GM15510 (cell line): ENCODE data around the gene TWIST1.

Source experiments
- POLR2A ChIP-seq: IDR thresholded peaks from 3 replicates; pipeline ENCODE4 v1.6.1; 2011; ENCODE audit warnings: borderline replicate concordance; ENCODE audit not compliant: insufficient read length; ENCODE audit errors: extremely low read depth

The TWIST1 gene

DNA sequence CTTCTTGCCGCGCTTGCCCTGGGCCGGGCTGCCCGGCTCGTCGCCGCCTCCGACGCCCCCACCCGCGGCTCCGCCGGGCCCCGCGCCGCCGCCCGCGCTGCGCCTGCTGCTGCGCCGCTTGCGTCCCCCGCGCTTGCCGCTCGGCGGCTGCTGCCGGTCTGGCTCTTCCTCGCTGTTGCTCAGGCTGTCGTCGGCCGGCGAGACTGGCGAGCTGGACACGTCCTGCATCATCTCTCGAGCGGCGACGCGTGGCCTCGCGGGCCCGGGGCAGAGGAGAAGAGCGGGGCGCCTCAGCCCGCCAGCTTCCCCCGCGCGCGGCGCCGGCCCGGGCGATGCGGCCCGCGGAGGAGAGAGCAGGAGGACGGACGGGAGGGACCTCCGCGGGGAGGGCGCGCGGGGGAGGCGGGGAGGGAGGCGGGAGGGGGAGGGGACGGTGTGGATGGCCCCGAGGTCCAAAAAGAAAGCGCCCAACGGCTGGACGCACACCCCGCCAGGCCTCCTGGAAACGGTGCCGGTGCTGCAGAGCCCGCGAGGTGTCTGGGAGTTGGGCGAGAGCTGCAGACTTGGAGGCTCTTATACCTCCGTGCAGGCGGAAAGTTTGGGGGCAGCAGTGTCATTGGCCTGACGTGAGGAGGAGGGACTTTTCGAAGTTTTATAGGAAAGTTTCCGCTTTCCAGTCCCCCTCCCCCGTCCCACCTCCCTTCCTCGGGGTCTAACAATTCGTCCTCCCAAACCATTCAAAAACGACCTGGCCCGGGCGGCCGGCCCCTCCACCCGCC lies at the start of gene TWIST1:
TSS of gene TWIST1 (minus strand) at position 546 of the 779 bp plus-strand sequence. CDS start at position 231, 315 bp downstream.
- no peak for TF ChIP-seq POLR2A

DNA sequence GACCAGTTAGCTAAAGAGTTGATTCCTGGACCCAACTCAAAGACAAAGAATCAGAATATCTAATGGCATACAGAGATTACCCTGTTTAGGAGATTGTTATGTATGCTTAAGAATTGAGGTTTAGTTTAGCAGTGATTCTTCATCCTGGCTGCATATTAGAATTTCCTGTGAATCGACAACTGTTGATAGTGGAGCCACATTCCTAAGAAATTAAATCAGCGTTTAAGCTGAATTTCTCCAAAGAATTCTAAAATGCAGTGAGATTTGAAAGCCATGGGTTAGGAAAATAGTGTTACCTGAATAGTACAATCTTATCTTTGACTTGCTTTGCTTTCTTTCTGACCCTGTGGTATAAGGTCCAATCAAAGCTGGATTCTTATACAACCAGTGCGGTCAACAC lies 44.2 kb upstream of the TWIST1 start:
- TF ChIP-seq POLR2A: no peak

DNA sequence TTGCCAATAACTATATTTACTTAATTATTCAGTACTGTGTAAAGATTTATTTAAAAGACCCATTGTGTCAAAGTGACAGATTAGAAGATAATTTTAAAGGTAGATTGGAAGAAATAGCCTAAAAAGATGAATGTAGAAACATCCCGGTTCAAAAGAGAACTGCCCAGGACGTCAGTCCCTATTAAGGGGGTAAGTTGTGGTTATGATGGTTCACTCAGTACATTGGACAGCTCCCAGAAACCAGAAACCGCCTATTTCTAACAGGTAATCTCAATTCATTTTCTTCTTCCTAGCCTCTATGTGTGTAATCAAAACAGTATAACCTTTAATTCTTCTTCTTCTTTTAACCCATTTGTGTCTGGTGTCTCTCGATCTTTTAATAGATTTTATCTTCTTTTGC lies 29.3 kb upstream of the TWIST1 start:
- no peak for TF ChIP-seq POLR2A

DNA sequence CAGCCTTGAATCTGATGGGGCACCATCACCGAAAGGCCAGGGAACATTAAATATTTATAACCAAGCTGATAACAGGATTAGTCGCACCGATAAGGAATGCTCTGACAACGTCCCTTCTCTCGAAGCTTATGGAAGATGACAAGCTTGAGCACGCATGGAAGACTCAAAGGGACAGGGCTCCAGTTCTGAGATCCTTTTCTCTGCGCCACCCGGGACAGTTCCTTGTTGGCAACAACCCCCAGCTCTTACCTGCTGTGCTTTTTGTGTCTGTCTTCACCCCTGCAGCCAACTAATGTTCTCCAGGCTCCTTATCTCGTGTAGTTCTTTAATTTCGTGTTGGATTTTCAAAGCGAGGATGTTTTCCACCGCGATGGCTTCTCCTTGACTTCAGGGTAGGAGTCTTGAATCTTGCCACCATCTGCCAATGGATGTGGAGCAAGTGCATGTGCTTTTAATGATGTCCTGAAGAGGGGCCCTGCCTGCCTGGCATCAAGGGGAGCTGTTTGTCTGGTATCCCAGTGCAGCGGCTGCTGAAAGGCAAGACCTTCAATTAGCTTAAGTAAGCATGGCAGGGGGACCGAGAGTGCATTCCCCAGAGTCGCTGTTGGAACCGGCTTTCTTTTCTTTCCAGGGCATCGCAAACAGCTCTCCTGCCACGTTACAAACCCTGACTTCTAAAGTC lies 28.1 kb upstream of the TWIST1 start:
- no peak for TF ChIP-seq POLR2A

DNA sequence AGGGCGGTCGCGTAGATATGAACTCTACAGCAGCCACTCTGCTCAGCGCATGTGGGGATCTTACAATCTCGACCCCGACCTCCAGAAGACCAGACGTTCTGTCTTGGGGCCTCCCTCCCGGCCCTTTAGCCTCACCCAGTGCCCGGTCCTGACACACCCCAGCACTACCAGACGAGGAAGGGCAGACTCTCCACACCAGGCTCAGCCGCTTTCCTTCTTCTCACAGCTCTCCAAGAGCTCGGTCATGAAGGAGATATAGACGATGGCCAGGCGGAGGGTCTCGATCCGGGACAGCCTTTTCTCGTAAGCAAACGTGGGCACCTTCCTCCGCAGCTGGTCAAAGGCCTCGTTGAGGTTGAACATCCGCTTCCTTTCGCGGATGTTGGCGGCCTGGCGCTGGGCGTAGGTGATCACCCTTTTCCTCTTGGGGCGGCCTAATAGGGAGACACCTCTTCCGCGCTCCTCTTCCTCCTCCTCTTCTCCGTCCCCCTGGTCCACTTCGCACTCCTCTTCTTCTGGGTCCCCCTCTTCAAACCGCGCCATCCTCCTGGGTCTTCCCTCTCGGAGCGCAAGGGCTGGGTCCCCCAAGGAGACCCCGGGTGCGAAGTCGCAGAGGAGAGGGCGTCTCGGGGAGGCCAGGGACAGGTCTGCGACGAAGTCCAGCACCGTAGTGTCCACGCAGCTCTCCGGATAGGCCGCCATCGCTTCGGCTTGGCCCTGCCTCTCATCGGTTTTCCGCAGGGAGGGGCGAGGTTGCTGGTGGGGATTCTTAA lies 27.4 kb upstream of the TWIST1 start, which contains the start of gene FERD3L:
TSS of gene FERD3L (minus strand) at position 761 of the 773 bp plus-strand sequence. CDS start at position 702, 59 bp downstream.
- no peak for TF ChIP-seq POLR2A

DNA sequence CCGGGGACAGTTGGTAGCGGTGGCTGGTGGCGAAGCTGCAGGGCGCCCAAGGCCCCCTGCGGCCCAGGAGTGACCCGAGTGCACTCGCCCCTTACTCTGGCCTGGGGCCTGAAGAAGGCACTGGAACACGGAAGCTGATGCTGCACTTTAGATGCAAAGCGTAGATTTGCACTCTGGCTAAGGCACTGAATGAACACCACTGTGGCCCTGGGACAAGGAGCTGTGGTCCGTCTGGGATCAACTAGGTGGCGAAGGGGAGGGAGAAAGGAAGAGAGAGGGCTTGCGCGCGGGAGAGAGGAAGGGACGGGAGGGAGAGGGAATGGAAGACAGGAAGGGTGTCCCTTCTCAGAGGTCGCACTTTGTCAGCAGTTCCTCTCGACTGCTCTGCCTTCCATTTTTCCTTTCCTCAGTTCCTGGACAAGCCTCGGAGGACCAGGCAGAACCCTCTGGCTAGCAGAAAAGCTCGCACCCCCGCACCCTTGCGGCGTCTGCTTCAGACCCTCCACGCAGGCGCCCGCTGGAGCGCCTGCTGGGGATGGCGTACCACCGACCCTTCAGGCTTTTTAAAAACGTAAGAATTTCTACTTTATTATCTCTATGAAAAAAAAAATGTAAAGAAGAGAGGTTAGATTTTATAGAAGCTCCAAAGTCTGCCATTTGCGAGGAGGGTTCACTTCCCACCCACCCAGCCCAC lies 26.6 kb upstream of the TWIST1 start:
- TF ChIP-seq POLR2A: no peak

DNA sequence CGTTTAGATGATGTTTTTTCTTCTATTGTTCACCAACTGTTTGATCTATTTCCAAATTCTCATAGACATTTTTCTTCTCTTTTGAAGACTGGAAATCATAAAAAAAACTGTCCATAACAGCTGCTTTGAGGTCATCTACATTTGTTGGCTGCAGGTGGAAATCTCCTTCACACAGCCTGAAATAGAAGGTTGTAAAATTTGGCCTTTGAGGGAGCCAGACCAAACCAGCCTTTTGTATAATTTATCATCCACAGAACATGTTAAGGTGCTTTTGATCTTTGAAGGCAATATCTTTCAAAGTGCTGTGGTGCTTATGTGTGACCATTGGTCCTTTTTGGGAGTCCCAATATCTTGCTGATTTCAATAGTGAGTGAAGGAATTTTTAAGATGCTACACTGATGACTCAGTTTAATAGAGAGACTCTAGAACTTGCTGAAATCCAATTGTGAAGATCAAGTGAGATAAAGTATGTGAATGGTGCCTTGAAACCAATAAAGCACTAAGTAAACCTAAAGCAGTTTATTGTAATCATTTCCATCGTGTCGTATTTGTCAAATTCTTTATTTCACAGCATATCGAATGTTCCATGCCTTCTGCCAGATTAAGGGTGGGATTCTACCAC lies 22.4 kb upstream of the TWIST1 start:
- no peak for TF ChIP-seq POLR2A

DNA sequence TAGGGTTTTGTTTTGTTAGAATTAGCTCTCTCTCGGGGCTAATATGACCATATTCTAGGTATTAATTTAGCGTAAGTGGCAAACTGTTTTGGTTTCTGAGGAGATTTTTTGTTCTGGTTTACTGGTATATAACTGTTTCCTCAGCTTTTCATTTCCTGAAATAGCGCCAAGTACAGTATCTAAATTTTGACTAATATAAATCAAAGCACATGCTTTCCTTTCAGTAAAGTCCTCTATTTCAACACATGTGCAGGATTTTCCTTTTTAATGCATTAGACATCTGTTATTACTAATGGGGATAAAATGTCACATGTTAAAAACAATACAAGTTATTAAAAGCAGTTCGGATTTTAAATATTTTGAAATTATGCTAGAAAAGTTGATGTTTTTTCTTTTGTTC lies 16.4 kb upstream of the TWIST1 start:
- no peak for TF ChIP-seq POLR2A

DNA sequence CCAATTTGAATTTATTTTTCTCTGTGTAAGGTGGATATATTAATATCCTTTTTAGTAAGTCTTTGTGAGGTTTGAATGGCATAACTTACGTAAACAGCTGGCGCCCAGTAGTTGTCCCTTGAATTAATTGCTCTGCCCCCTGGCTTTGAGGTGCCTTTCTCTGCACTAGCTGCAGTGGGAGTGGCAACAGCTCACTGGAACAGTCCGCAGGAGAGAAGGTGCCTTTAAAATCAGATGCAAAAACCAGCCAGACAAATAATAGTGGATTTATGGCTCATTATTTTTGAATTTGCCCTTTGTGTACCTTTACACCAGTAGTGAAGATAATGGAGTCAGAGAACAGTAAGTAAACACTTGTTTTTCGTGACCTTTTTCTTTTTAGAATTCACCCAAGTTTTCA lies 16.0 kb upstream of the TWIST1 start:
- no peak for TF ChIP-seq POLR2A

DNA sequence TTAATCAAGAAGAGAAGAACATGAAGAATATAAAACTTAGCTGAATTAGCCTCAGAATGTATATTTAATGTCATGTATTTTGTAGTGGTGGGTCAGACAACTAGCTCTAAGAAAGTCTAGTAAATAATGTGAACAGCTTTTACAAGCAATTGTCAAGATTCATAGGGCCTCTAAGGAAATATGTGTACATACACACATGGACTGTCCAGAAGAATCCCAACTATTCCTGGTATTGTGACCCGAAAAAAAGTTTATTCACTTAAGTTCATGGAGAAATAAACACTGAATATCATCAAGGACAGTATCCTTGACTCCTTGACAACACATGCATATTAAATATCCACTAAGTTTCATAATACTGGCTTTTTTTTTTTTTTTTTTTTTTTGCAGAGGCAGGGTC lies 11.4 kb upstream of the TWIST1 start:
- no peak for TF ChIP-seq POLR2A

DNA sequence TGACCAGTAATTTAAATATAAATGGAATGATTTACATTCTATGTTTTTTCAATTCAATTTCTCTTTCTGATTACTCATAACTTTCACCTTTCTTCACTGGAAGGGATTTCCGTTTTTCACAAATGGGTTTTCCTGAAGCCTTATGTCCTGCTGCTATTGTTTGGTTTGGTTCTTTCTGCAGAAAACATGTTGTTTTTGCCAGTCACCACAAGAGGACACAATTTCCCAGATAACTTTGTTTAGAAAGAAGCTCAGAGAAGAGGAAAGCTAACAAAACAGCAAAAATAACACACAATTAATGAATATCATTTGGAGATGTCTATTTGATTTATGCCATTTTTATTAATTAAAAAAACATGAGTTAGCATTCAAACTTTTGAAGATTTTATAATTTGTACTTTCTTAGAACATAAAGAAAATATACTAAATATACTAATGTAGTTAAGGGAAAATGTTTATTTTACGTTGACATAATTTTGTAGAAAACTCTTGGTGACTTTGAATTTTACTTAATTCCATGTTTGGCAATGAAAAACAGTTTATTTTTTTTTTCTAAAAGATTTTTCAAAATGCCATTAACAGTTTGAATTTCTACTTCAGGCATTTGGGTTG lies 4.6 kb upstream of the TWIST1 start:
- no peak for TF ChIP-seq POLR2A

DNA sequence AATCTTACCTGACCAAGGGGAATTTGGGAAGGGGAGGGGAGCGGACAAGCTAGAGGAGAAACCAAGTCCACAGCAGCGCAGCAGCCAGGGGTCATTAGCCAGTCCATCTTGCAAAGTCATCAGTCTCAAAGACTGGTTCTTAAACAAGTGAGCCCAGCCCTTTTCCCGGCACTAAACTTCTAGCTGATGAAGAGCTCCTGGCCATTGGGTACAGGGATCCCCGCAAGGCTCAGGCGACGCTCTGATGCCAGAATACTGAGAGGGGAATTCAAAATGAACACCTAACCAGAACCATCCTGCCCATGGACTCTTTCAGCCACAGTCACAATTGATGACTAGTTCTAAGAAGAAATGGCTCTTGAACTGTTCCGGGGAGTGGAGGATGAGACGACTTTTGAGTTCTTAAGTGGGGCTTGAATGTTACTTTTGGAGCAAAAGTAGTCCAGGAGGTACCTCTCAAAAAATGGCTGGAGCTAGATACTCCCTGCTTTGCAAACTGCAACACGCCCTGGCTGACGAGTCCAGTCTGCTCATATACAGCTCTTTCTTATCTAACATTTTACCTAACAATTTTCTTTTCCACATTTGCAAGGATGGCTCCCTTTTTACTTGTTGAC lies 2.5 kb upstream of the TWIST1 start:
- no peak for TF ChIP-seq POLR2A

DNA sequence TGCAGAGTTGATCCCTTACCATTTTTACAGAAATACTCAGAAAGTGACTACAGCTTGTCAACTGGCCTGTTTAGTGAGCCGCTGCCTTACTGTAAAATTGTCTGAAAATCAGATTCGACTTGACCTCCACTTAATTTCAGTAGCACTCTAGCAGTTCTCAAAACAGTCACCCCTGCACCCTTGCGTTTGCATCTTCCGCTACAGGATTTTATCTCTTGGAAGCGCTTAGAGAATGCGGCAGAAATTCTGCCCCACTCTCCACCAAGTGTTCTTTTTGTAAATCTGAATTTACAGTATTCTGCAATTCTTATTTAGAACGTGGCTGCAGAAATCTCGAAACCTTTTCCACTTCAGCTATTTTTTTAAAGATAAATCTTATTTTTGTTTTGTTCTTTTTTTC lies 1.9 kb upstream of the TWIST1 start:
- TF ChIP-seq POLR2A: no peak
